A549 treated with CpdA at 1 μM for 4 hours (cell line): Measurements from ENCODE around the gene CDK9. TPM values are rescaled to one million over a fixed set of nuclear protein-coding genes. Genes with fewer than 3 reads are reported as not detected.

Source experiments
- total RNA-seq: library from RNA; stranded (reverse); fragments of 200-300 nt; extraction: Qiagen RNA extraction; gene quantifications from 5 replicates; pipeline ENCODE4 v1.2.3, GENCODE V29; 2022; ENCODE audit warnings: low read depth

CDK9 gene
- 42.8 to 48.4 TPM (median 47.4 TPM) in 5 replicates for total RNA-seq

GRCh38 chr9:127785933-127786772 is at the start of gene CDK9:
CDK9 (plus strand) TSS chr9:127786034; CDS start chr9:127786149, 115 bp downstream.

GRCh38 chr9:127778280-127779135 is 7.3 kb upstream of the CDK9 start, which contains the start of gene SH2D3C:
SH2D3C (minus strand) TSS chr9:127778666; CDS start chr9:127778627, 39 bp downstream.

GRCh38 chr9:127802576-127803443 is 17.0 kb downstream of the CDK9 start, which contains the start of gene FPGS:
FPGS (plus strand) TSS chr9:127802882; CDS start chr9:127802925, 43 bp downstream.

Other genes starting within 250 kb of the CDK9 start
- gene STXBP1, start 173.8 kb upstream of the CDK9 start, total RNA-seq, result 16.1 to 18.6 TPM (median 17.9 TPM) in 5 replicates
- gene CFAP157, start 79.0 kb upstream of the CDK9 start, total RNA-seq, result 0.07 to 0.11 TPM (median 0.07 TPM) in 3 of 5 replicates, not detected in the others
- gene PTRH1, start 70.4 kb upstream of the CDK9 start, total RNA-seq, result 11.1 to 17.9 TPM (median 15.6 TPM) in 5 replicates
- gene TTC16, start 70.0 kb upstream of the CDK9 start, total RNA-seq, result 0.02 TPM in 1 of 5 replicates, not detected in the others
- gene TOR2A, start 50.7 kb upstream of the CDK9 start, total RNA-seq, result 8.4 to 16.5 TPM (median 12.9 TPM) in 5 replicates
- gene SH2D3C, start 7.4 kb upstream of the CDK9 start, total RNA-seq, result 0.03 to 0.16 TPM (median 0.13 TPM) in 4 of 5 replicates, not detected in the other
- gene FPGS, start 16.8 kb downstream of the CDK9 start, total RNA-seq, result 45.8 to 52.2 TPM (median 47.7 TPM) in 5 replicates
- 0.09 to 0.31 TPM (median 0.17 TPM) in 5 replicates for gene ENG, start 68.6 kb downstream of the CDK9 start, total RNA-seq
- 43.4 to 83.0 TPM (median 68.3 TPM) in 5 replicates for gene AK1, start 91.6 kb downstream of the CDK9 start, total RNA-seq
- gene ST6GALNAC6, start 113.6 kb downstream of the CDK9 start, total RNA-seq, result 20.1 to 26.9 TPM (median 24.5 TPM) in 5 replicates
- 14.4 to 25.1 TPM (median 22.1 TPM) in 5 replicates for gene ST6GALNAC4, start 131.0 kb downstream of the CDK9 start, total RNA-seq
- gene PIP5KL1, start 144.7 kb downstream of the CDK9 start, total RNA-seq, result 1.5 to 2.6 TPM (median 1.8 TPM) in 5 replicates
- 34.3 to 50.2 TPM (median 46.5 TPM) in 5 replicates for gene DPM2, start 151.8 kb downstream of the CDK9 start, total RNA-seq
- gene EEIG1, start 195.0 kb downstream of the CDK9 start, total RNA-seq, result 65.8 to 85.4 TPM (median 74.9 TPM) in 5 replicates